Heart right ventricle (tissue), 16 donors: ENCODE data around the gene ZBTB9. TPM values are rescaled to one million over a fixed set of nuclear protein-coding genes. Genes with fewer than 3 reads are reported as not detected.
A peak's percentile ranks its signal among the peaks of the same experiment; 100 is the strongest.

Experiments
- ATAC-seq, 8 donors: fragments of 200-7000 bp; cut with Tn5 transposase; one replicate each; pipeline ENCODE4 v1.9.1; 2020; ENCODE audit warnings: mild to moderate bottlenecking in 8 of 8, moderate library complexity in 8 of 8, moderate number of reproducible peaks in 1 of 8
- DNase-seq, 2 donors: peaks; one replicate each; pipeline ENCODE4 v3.0.0-alpha.2; 2020
- H3K27ac ChIP-seq, 10 donors: fragments of 200-600 bp; sonication (generic) in 2 of 10; one replicate each; pipeline versions ENCODE4 v1.5.0 to v1.8.0; 2020 to 2022; ENCODE audit warnings: mild to moderate bottlenecking in 3 of 10
- H3K27me3 ChIP-seq, 7 donors: fragments of 200-600 bp; one replicate each; pipeline ENCODE4 v1.8.0; 2021 to 2022; ENCODE audit warnings: mild to moderate bottlenecking in 2 of 7
- H3K36me3 ChIP-seq, 9 donors: fragments of 200-600 bp; sonication (generic) in 1 of 9; one replicate each; pipeline versions ENCODE4 v1.5.0 to v1.8.0; 2020 to 2022; ENCODE audit warnings: mild to moderate bottlenecking in 2 of 9
- H3K4me1 ChIP-seq, 9 donors: fragments of 200-600 bp; sonication (generic) in 1 of 9; one replicate each; pipeline versions ENCODE4 v1.5.0 to v1.8.0; 2020 to 2022; ENCODE audit warnings: mild to moderate bottlenecking in 4 of 9
- H3K4me3 ChIP-seq, 10 donors: fragments of 200-600 bp; sonication (generic) in 2 of 10; one replicate each; pipeline versions ENCODE4 v1.5.0 to v1.8.0; 2020 to 2022; ENCODE audit warnings: mild to moderate bottlenecking in 7 of 10, moderate library complexity in 2 of 10
- H3K9me3 ChIP-seq, 11 donors: fragments of 200-600 bp in 10 of 11; sonication (generic) in 2 of 11; one replicate each; pipeline versions ENCODE4 v1.5.0 to v1.8.0; 2013 to 2022; ENCODE audit warnings: mild to moderate bottlenecking in 2 of 11, control low read depth in 1 of 11, moderate library complexity in 1 of 11
- WGBS, 2 donors: extraction: QIAGEN DNeasy Blood & Tissue Kit; methylation state at CpG; one replicate each; pipeline ENCODE4 v1.1.7; 2013; ENCODE audit warnings: inconsistent platforms in 1 of 2; 5-methylcytosine and 5-hydroxymethylcytosine counted together
- intact Hi-C, 10 donors: fragments of 100-400 bp; cut with DNase I; formaldehyde crosslinking; loops; one replicate each; pipeline versions ENCODE4 v1.11.1 to v1.14.2; 2022
- polyA plus RNA-seq, 2 donors: library from polyadenylated mRNA; stranded (reverse); fragments of 200-250 nt; gene quantifications; one replicate each; pipeline ENCODE4 v1.2.3, GENCODE V29; 2013
- total RNA-seq, 10 donors: library from RNA; stranded (reverse); fragmentation: NEBNext Ultra II Directional in 3 of 10; extraction: Animal tissue kit (Norgen Biotek cat#: 25700) in 3 of 10; gene quantifications; one replicate each; pipeline versions ENCODE4 v1.2.1 to v1.2.4, GENCODE V29; 2021 to 2023
- TF ChIP-seq, protein P1 (sequence below), 9 donors: fragments of 200-600 bp; sonication (generic) in 2 of 9; IDR thresholded peaks; one replicate each; pipeline versions ENCODE4 v1.5.0 to v1.8.0; 2021 to 2022; ENCODE audit warnings: antibody characterized with exemption in 9 of 9, mild to moderate bottlenecking in 5 of 9, moderate library complexity in 1 of 9
- donor health status: Arrhythmogenic right ventricular cardiomyopathy.
- donor health status: ischemic (EF 13 %, LVEDD 7.1; RV severe dilation, severe dysfunction).
- donor health status: healthy with polysubstance abuse.
- donor health status: DM: no; HTN: yes; CAD: no.
- donor health status: DM: no; HTN: no; CAD: no.
- donor health status: ischemic (EF 25% LVEDD 6.9; RV normal size, moderate dysfunction).
- donor health status: ischemic (EF 25% LVEDD 5.7; RV mildly dilated, moderate dysfunction).
- donor health status: healthy.
- donor health status: DM: yes; HTN: yes; CAD: no.
- donor health status: Ischemic cardiomyopathy.
- donor health status: ischemic (EF 35%, LVEDD 5.7; RV mildly dilated, moderate dysfunction).
- donor health status: nonischemic (EF 11% LVEDD 7.7; RV severe dilation, severe dysfunction).
- donor health status: DM: yes; HTN: yes; CAD: no.
- donor health status: PGD.
- donor health status: ischemic (EF 29% LVEDD 5.4; RV normal size, mild dysfunction).
- donor health status: nonischemic (EF 23%, LVEDD 6.1; RV moderate dilation, normal function).

ZBTB9 gene
- total and polyA plus RNA-seq, 12 donors = 1.2 to 6.5 (median 4.8) TPM

- Histone ChIP-seq H3K4me3 (no peak overlapping the region), H3K4me1 (peaks cover 23 to 66% (median 55%) of the 10 kb centered on the region in 9 donors), H3K27ac (no peak overlapping the region), H3K27me3 (no peaks in the 10 kb centered on the region), H3K36me3 (peaks cover 0 to 50% (median 21%) of the 10 kb centered on the region in 9 donors), H3K9me3 (no peaks in the 10 kb centered on the region)
- ATAC-seq (no peak), DNase-seq (no peak)
- 70 to 86% methylated on average over 11 to 12 of the region's 12 CpGs for WGBS, 2 donors
- TF ChIP-seq, protein P1, sequence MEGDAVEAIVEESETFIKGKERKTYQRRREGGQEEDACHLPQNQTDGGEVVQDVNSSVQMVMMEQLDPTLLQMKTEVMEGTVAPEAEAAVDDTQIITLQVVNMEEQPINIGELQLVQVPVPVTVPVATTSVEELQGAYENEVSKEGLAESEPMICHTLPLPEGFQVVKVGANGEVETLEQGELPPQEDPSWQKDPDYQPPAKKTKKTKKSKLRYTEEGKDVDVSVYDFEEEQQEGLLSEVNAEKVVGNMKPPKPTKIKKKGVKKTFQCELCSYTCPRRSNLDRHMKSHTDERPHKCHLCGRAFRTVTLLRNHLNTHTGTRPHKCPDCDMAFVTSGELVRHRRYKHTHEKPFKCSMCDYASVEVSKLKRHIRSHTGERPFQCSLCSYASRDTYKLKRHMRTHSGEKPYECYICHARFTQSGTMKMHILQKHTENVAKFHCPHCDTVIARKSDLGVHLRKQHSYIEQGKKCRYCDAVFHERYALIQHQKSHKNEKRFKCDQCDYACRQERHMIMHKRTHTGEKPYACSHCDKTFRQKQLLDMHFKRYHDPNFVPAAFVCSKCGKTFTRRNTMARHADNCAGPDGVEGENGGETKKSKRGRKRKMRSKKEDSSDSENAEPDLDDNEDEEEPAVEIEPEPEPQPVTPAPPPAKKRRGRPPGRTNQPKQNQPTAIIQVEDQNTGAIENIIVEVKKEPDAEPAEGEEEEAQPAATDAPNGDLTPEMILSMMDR (IDR thresholded peaks at IDR 0.05) = peak in 4 of 9 donors; percentile 11 to 32 (median 26)
- intact Hi-C loops = loop anchor here in 3 of 10 donors (10.0 kb wide), 2 partner anchors 100 to 1750 kb away; partner anchors contain the start of genes TAPBP (in 2 of the 3), ZBTB22 (in 2 of the 3), C6orf47 (in 1 of the 3) and CSNK2B (in 1 of the 3)
These were observed 39.6 kb upstream of the ZBTB9 start for GRCh38 chr6:33414592-33415271.

- TF ChIP-seq, protein P1 (IDR thresholded peaks at IDR 0.05) = no peak
- WGBS, 2 donors = 73 to 78% methylated on average over 9 of the region's 9 CpGs
- no peak for ATAC-seq
- peaks cover 0 to 50% (median 21%) of the 10 kb centered on the region in 9 donors for H3K36me3 ChIP-seq
- H3K4me1 ChIP-seq = peaks cover 23 to 65% (median 56%) of the 10 kb centered on the region in 9 donors
- intact Hi-C loops = loop anchor here in 3 of 10 donors (10.0 kb wide), 2 partner anchors 101 to 1751 kb away; partner anchors contain the start of genes TAPBP (in 2 of the 3), ZBTB22 (in 2 of the 3), C6orf47 (in 1 of the 3) and CSNK2B (in 1 of the 3)
- H3K27me3 ChIP-seq = no peaks in the 10 kb centered on the region
- H3K27ac ChIP-seq = peak overlapping the region in 1 of 10 donors; percentile 94
- no peaks in the 10 kb centered on the region for H3K9me3 ChIP-seq
- no peak overlapping the region for H3K4me3 ChIP-seq
- DNase-seq = no peak
These were observed 38.5 kb upstream of the ZBTB9 start for GRCh38 chr6:33415831-33416230.

DNA sequence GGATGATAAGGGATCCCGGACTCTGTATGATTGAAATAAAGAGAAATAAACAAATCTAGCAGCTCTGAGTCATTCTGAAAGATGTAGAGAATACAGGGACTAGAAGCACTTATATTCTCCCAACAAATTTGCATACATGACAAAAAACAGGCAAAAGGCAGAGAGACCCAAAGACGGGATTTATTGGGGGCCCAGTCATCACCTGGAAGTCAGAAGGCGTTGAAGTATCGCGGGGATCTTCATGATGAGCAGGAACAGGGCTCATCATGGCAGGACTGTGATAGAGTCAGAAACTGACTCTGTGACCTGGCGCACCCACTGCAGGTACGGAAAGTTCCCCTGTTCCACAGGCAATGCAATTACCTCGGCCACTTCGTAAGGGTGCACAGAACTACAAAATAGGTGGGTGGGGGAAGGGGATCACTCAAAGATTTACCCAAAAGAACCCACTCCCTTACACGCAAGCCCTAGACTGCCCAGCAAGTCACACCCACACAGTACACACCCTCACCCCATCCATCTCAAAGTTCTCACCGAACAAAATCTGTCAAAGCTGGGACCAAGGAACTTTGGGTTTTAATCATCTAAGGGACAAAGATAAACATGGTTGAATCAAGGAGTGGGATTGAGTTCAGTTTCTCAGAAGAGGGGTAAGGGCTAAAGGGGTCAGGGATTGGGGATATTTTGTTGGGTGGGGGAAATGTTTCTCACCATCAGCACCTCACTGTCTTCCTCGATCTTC is 37.8 kb upstream of the ZBTB9 start:
- Histone ChIP-seq H3K9me3 (no peaks in the 10 kb centered on the region), H3K27me3 (no peaks in the 10 kb centered on the region), H3K36me3 (peaks cover 0 to 50% (median 21%) of the 10 kb centered on the region in 9 donors), H3K27ac (peak overlapping the region in 7 of 10 donors; percentile 83 to 94 (median 90)), H3K4me3 (peak overlapping the region in 8 of 10 donors; percentile 54 to 80 (median 70)), H3K4me1 (peaks cover 23 to 64% (median 54%) of the 10 kb centered on the region in 9 donors)
- TF ChIP-seq, protein P1 (IDR thresholded peaks at IDR 0.05) = no peak
- DNase-seq = no peak
- intact Hi-C loops = loop anchor here in 3 of 10 donors (10.0 kb wide), 2 partner anchors 102 to 1752 kb away; partner anchors contain the start of genes TAPBP (in 2 of the 3), ZBTB22 (in 2 of the 3), C6orf47 (in 1 of the 3) and CSNK2B (in 1 of the 3)
- WGBS, 2 donors = 63 to 65% methylated on average over 12 of the region's 12 CpGs
- no peak for ATAC-seq
